Mesenteric fat pad (tissue), 1 donor: Measurements from ENCODE around the gene AKAP13. TPM values are rescaled to one million over a fixed set of nuclear protein-coding genes. Genes with fewer than 3 reads are reported as not detected.
A peak's percentile ranks its signal among the peaks of the same experiment; 100 is the strongest.
"Not testable (repeated sequence)": the region's sequence is repeated elsewhere in the genome, so short reads cannot be mapped to it uniquely, and the experiment has no call there.

Source experiments
- DNase-seq: peaks from one replicate; pipeline ENCODE4 v3.0.0-alpha.2; 2020; ENCODE audit warnings: low spot score
- long read RNA-seq: library from polyadenylated mRNA; unstranded; transcript quantifications from one replicate; pipeline ENCODE4 v2.0.0, GENCODE V29; 2020
- total RNA-seq: library from RNA; stranded (reverse); fragmentation: NEBNext Ultra II Directional; extraction: Animal tissue kit (Norgen Biotek cat#: 25700); gene quantifications from one replicate; pipeline ENCODE4 v1.2.1, GENCODE V29; 2021
- donor health status: DM: yes; HTN: yes; CAD: no.

The AKAP13 gene, protein sequence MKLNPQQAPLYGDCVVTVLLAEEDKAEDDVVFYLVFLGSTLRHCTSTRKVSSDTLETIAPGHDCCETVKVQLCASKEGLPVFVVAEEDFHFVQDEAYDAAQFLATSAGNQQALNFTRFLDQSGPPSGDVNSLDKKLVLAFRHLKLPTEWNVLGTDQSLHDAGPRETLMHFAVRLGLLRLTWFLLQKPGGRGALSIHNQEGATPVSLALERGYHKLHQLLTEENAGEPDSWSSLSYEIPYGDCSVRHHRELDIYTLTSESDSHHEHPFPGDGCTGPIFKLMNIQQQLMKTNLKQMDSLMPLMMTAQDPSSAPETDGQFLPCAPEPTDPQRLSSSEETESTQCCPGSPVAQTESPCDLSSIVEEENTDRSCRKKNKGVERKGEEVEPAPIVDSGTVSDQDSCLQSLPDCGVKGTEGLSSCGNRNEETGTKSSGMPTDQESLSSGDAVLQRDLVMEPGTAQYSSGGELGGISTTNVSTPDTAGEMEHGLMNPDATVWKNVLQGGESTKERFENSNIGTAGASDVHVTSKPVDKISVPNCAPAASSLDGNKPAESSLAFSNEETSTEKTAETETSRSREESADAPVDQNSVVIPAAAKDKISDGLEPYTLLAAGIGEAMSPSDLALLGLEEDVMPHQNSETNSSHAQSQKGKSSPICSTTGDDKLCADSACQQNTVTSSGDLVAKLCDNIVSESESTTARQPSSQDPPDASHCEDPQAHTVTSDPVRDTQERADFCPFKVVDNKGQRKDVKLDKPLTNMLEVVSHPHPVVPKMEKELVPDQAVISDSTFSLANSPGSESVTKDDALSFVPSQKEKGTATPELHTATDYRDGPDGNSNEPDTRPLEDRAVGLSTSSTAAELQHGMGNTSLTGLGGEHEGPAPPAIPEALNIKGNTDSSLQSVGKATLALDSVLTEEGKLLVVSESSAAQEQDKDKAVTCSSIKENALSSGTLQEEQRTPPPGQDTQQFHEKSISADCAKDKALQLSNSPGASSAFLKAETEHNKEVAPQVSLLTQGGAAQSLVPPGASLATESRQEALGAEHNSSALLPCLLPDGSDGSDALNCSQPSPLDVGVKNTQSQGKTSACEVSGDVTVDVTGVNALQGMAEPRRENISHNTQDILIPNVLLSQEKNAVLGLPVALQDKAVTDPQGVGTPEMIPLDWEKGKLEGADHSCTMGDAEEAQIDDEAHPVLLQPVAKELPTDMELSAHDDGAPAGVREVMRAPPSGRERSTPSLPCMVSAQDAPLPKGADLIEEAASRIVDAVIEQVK (N-terminal part only)
- total RNA-seq: 159 TPM
- long read RNA-seq, partial matches to known transcripts: 77 of 203 reads
- long read RNA-seq, other reads (novel, unspliced or antisense): 124 of 203 reads

DNA sequence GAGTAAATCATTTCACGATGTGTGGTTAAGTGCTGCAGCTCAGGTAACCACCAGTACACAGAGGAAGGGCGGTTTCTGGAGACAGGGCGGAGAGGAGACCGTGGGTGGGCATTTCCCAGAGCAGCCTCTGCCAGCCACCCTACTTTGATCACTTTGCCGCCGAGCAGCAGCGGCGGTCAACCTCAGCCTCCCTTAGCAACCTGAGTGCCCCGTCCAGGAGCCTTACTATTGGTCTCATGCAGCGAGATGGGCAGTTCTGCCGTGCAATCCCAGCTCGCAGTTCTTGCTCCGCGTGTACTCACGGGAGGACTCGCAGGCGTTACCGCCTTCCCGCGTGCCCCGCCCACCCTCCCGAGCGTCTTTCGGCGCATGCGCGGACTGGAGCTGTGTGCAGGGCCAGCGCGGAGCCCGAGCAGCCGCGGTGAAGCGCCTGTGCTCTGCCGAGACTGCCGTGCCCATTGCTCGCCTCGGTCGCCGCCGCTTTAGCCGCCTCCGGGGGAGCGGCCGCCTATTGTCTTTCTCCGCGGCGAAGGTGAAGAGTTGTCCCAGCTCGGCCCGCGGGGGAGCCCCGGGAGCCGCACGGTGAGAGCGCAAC is at the start of gene AKAP13:
TSS of gene AKAP13 (plus strand) at position 387 of the 595 bp plus-strand sequence. CDS start 105,118 bp downstream, outside the sequence.
- peak; percentile 96 for DNase-seq

DNA sequence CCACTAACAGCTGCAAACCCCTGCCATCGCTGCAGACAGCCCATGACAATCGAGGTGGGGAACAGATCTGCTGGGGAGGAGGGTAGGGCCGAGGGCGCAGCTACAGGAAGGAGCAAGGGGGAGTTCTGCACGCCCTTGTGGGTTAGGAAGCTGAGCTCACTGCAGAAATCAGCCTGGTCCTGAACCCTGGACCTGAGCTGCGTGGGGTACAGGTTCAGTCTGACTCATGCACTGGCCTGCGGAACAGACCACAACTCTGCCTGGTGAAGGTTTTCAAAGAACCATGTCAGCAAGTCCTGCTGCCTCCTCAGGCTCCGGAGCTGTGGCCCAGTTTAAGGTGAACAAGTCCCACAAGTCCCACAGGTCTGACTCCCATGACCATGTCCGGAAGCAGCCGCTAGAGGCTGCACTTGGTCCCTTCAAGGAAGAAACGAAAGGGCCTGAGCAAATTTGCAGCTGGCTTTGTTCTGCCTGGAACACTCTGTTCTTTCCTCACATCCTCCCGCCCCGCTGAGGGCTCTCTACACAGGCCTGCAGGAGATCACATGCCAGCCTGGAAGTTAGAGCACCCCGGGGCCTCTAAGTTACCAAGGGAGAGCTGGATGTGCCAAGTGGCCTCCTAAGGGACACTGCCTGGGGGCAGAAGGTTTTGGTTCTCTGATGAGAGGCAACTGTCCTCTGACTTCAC is 49.4 kb upstream of the AKAP13 start:
- no peak for DNase-seq

DNA sequence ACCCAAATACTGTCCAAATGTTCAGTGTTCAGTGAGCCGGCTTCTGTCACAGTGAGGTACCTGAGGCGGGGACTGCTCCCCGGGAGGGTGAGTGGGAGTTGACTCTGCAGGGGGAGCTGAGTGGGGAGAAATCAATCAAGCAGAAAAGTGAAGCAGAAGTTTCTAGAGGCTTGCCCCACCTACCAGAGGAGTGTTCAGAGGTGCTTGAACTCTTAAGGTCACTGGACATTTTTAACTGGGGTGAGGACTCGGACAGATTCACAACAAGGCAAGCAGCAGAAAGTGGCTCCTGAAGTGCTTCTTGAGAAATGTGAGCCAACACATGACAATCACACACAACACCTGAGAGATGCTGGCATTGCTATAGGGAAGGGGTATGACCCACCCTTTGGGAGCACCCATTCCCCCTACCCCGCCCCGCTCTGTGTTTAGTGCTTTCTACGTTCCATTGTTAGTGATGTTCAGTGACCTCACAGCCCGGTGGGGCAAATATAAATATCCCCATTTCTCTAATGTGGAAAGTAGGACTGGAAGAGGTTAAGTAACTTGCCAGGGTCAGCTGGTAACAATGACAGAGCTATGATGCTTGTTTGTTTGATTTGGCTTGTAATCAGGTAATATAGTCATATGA is 48.6 kb upstream of the AKAP13 start:
- DNase-seq: no peak

DNA sequence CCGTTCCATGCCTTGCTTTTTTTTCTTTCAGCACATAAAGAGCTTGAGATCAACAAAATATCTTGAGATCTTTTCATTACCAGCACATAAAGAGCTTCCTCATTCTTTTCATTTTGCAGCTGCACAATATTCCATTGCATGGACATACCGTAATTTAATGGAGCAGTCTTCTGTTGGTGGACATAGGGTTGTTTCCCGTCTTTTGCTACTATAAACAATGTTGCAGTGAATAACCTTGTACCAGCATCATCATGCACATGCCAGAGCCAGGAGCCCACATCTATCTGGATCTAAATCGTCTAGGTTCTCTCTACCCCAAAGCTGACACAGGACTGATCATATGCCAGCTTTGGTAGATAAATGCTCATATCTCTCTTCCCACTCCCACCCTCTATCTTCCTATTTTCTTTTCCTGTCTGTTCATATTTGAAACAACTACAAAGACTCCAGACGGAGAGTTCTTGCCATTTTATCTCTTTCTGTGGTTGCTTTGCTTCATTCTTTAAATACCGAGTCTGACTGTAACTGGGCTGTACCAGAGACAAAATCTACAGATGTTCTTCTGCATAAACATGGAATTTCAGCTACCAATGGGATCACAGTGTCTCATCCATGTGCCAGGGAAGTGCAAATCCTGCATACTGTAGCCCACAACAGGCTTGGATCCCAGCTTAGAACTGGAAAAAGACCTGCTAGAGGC is 47.1 kb upstream of the AKAP13 start:
- no peak for DNase-seq

DNA sequence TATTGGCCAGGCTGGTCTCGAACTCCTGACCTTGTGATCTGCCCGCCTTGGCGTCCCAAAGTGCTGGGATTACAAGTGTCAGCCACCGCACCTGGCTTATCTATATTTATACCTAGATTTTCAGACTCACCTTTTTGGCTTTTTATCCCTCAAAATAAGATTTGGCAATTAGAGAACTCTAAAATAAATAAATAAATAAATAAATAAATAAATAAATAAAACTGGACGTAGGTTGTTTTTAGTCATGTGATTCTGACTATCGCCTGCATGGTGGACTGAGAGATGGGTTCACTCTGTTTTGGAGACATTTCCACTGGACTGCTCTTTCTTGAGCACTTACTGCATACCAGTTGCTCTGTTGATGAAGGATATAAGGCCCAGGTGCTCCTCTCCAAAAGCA is 46.2 kb upstream of the AKAP13 start:
- no peak for DNase-seq

DNA sequence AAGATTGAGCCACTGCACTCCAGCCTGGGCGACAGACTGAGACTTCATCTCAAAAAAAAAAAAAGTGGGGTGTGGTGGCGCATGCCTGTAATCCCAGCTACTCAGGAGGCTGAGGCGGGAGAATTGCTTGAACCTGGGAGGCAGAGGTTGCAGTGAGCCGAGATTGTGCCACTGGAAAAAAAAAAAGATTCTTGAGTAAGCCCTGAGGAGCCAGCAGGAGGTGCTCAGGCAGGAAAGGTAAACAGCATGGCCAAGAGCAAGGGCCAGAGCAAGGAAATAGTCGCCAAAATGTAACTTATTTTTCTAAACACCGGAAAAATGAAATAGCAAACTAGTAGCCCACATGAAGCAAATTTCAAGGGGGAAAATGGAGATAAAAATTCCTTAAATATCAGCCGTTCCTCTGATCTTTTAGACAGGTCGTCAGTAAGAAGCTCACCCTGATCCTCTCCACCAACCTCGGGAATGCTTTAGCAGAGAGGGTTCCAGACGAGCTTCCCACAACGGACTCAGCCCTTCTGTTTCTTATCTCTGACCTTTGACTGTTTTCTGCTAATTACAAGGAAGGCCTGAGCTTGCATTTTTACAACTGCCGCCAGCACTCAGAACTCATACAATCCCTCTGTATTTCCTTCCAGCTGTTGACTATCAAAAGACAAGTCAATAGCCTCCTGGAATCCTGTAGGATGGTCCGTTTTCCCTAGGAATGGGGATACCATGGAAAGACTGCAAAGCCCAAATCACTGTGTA is 45.0 kb upstream of the AKAP13 start:
- DNase-seq: no peak

DNA sequence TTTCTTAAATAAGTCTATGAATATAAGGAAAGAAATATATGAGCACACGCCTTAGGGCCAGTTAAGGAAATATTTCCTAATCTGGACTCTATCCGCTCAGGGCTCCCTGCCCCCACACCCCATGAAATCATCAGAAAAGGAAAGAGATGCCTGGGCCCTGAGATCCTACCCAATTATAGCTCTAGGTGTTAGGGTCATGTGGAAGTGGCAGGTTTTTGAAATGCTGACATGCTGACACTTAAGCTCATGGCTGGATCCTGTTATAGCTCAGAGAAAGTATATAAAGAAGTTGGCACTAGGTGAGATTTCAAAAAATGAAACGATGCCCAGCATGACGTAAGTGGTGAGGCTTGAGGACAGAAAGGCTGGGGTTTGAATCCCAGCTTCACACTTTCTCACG is 43.5 kb upstream of the AKAP13 start:
- no peak for DNase-seq

DNA sequence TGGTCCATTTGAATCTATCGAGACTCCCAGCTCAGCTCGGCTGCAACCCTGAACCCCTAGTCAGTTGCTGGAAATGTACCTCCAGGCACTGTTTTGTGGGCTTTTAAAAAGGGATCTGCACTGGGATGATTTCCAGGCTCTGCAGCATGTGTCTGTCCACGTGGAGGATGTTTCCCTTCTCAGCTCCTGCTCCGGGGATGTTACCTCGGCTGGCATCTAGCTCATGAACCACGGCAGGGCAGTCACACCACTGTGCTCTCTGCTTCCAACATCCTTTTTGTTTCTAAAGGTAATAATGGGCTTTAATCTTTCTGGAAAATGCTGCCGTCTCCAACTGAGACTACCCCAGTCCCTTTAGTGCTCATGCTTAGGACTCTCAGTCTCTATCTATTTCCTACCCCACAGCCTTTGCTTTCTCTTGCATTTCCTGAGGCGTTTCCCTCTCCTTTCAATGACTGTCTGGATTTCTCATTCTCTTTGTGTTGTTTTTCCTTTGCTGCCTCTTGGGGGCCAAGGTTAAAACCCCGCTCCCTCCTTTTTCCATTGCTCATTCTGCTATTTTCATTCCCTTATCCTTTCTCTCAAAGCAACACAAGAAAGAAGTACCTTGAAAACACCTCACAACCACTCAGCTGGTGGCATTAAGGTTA is 42.9 kb upstream of the AKAP13 start:
- no peak for DNase-seq

DNA sequence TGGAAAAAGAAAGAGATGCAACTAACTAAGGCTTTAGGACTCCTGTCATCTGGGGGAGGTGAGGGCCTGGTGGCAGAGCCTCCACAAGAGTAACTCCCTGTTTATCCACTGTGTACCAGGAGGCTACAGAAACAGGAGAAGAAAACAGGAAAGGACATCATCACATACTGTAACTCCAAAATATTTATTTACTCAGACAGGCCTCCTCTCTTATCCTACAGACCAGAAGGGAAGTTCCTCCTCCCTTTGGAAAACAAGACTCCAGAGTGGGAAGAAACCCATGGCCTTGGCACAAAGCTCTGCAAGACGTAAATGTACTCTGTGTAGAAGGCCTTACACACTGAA is 40.1 kb upstream of the AKAP13 start:
- no peak for DNase-seq

DNA sequence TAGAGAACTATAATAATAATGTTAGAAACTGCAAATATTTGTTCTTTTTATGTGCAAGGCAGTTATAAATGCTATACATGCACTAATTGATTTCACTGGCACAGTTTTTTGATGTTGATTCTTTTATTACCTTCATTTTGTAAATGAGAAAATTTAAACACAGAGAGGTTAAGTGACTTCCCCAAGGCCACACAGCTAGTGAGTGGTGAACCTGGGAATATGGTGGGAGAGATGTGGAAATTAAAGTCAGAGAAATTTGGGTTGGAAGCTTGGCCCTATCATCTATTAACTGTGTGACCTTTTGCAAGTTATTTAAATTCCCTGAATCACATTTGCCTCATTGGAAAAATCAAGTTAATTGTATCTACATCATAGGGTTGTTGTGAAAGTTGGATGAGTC is 39.6 kb upstream of the AKAP13 start:
- DNase-seq: no peak

DNA sequence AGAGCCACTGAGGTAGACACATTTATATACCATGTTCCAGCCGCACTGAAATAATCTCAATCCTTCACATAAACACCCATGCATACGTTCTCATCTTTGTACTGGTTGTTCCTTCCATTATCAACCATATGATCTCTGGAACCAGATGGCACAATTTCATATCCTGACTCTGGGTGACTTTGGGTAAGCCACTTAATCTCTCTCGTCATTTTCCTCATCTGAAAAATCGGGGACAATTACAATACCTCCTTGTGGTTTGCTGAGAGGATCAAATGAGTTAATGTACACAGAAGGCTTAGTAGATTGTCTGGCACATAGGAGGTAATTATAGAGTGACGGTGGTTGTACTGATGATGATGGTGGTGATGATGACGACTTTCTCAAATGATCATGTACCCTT is 38.2 kb upstream of the AKAP13 start:
- DNase-seq: not testable (repeated sequence)

DNA sequence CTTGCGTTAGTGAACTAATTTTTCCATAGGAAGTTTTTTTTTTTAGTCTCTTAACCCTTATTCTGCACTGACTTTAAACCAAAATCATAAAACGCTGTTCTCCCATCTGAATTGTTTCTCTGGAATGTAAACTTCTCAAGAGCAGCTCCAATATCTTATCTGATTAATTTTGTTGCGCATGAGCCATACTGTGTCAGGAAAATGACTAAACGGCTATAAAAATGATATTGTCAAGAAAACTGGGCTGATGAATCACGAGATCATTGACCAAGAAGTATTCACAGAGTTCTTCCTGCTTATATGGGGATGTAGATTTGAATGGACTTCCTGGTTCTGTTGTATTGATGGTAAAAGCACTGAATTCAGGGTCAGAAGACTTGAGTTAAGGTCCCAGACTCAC is 37.0 kb upstream of the AKAP13 start:
- not testable (repeated sequence) for DNase-seq

DNA sequence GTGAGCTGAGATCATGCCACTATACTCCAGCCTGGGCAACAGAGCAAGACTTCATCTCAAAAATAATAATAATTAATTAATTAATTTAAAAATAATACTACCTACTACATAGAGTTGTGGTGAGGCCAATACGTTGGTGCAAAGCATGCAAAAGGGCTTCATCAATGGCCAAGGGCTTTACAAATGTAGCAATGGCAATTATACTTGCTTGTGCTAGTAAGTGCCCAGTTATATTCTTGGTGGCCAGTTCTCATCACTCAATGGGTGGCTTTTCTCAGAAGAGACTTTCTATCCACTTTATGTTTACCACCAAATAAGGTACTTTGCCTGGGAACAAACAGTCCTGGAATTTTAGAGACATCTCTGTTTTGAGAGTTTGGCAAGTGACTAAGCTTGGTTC is 36.2 kb upstream of the AKAP13 start:
- not testable (repeated sequence) for DNase-seq

DNA sequence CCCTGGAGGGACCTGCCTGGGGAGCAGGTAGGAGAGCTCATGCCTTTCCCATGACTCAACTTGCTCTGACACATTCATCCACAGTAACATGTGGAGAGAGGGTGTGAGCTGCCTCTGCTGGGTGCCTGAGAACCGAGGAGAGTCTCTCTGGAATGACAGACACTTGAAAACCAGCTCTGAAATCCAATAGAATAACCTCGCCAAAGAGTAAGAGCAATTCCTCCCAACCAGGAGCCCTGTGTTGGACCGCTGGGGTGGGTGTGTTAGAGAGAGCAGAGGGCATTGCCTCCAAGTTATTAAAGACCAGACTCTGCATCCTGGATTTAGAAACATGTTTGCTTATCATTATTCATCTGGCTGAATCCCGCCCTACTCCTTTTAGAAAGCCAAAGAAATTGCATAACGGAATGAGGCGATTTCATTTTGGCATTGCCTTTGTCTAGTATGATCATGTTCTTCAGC is 35.7 kb upstream of the AKAP13 start:
- not testable (repeated sequence) for DNase-seq

DNA sequence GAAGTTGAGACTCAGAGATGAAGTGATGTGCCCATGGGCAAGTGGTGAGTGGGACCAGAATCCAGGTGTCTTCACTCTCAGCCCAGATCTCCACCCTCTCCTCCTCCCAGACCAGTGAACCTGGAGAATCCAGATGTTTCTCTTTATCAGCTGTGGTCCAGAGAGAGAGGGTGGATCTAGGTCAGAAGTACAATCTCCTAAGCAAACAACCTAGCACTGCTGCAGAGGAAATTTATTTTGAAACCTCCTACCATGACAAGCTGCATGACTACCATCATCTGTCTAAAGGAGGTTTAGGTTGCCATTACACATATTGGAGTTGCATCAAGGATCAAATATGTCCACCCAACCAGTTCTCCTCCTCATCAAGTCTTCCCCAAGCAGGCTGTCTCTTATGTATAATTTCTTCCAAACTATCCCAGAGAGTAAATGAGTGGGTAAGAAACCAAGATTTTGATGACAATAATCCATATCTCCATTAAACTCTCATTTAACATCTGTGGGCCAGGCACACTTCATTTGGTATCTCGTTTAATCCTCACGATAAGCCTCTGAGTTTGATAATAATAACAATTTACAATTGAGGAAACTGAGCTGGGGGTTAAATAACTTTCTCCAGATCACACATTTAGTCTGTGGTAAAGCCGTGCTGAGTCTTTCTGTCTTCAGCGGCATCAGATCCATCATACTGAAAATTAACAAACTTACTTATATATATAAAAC is 35.0 kb upstream of the AKAP13 start:
- not testable (repeated sequence) for DNase-seq

DNA sequence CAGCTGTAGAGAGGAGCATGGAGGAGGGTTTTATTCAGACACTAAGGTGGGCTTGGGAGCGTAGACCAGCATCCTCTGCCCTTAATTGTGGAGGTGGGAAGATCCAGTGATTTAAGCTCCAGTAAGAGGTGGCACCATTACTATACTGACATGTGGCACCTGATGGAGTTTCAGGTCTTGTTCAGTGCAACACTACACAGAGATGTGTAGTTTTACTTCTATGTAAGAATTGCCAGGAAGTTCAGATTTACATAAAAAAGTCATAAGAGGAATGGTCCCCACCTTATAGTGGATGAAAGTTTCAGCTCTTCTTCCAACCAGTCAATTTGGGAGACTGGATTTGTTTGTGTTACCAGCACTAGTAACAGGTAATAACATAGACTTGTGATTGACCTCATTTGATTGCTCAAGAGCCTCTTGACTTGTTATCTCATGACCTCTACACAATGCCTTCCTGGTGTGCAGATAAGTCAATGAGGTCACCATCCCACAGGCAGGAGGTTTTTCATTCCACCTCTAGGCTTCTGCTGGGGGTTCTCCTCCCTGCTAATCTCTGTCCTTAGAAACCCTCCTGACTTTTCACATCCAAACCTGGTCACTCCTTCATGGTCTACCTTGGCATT is 33.8 kb upstream of the AKAP13 start:
- DNase-seq: not testable (repeated sequence)
